BJ (cell line): ENCODE data around the gene FNIP1. TPM values are rescaled to one million over a fixed set of nuclear protein-coding genes. Genes with fewer than 3 reads are reported as not detected.
"Not testable (repeated sequence)": the region's sequence is repeated elsewhere in the genome, so short reads cannot be mapped to it uniquely, and the experiment has no call there.

Experiments
- CTCF ChIA-PET: fragments of 350-600 bp; formaldehyde crosslinking; extraction: SDS; loops from one replicate; lab custom pipeline; 2021; ENCODE audit warnings: antibody characterized with exemption, inconsistent platforms; lab: Yijun Ruan, JAX
- POLR2A ChIA-PET: fragments of 300-600 bp; sonication (Branson Sonifier 250); formaldehyde crosslinking; extraction: SDS; loops from one replicate; lab custom pipeline; 2021; ENCODE audit warnings: antibody characterized with exemption; lab: Charles Lee
- DNase-seq: peaks from one replicate; pipeline ENCODE4 v3.0.0-alpha.2; 2011; ENCODE audit warnings: low read depth
- H3K27me3 ChIP-seq: 2 replicates; pipeline ENCODE4 v1.6.0; 2011; ENCODE audit warnings: low read length; ENCODE audit not compliant: control insufficient read depth, insufficient read depth
- H3K36me3 ChIP-seq: 2 replicates; pipeline ENCODE4 v1.5.1; 2011; ENCODE audit warnings: low read length; ENCODE audit not compliant: control insufficient read depth, insufficient read depth
- H3K4me3 ChIP-seq: 2 replicates; pipeline ENCODE4 v1.5.1; 2011; ENCODE audit warnings: low read depth, mild to moderate bottlenecking, control low read depth, low read length
- CTCF ChIP-seq: IDR thresholded peaks from 2 replicates; pipeline ENCODE4 v1.5.1; 2011; ENCODE audit warnings: low read depth, mild to moderate bottlenecking, control low read depth, inconsistent platforms, low read length, moderate library complexity; ENCODE audit not compliant: insufficient read depth
- polyA plus RNA-seq: library from polyadenylated mRNA; depleted of rRNA; stranded (reverse); fragments of >200 nt; gene quantifications from 2 replicates; pipeline ENCODE4 v1.2.3, GENCODE V29; 2011

Gene FNIP1
- polyA plus RNA-seq, 1 experiment: 5.3 TPM

- Histone ChIP-seq H3K36me3 (peaks cover 2% of the 10 kb centered on the region; the same call in 1 of the 2 replicates), H3K4me3 (no peak overlapping the region), H3K27me3 (no peaks in the 10 kb centered on the region)
- no peak for TF ChIP-seq CTCF
- no peak for DNase-seq
- ChIA-PET POLR2A (no interaction called here), CTCF (no interaction called here)
These were observed 50.4 kb downstream of the FNIP1 start for GRCh38 chr5:131746423-131746822.

DNA sequence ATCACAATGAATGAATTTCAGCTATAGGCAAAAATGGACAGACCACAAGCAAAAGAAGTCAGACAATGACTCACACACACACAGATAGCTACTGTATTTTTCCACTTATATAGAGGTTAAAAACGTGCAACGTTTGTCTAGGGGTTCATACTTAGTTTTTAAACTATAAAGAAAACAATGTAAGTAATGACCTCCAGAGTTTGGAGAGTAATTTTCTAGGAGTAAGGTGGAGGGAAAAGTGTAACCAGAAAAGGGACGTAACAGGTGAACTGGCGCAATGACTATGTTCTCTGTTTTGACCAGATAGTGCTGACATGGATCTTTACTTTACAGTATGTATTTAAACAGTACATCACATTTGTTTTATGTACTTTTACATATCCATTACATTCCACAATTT lies 51.1 kb downstream of the FNIP1 start:
- no peak overlapping the region for H3K4me3 ChIP-seq
- POLR2A ChIA-PET: no interaction called here
- no peak for DNase-seq
- H3K27me3 ChIP-seq: no peaks in the 10 kb centered on the region
- no peak for TF ChIP-seq CTCF
- CTCF ChIA-PET: no interaction called here
- peaks cover 2% of the 10 kb centered on the region; the same call in 1 of the 2 replicates for H3K36me3 ChIP-seq

DNA sequence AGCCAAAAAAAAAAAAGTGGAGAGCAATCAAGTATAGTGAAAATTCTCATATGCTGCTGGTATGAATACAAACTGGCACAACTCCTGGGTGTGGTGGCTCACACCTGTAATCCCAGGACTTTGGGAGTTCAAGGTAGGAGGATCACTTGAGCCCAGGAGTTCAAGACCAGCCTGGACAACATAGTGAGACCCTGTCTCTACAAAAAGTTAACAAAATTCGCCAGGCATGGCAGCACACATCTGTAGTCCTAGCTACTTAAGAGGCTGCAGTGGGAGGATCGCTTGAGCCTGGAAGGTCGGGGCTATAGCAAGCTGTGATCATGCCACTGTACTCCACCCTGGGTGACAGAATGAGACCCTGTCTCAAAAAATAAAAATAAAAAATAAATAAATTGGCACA lies 51.7 kb downstream of the FNIP1 start:
- ChIA-PET CTCF (no interaction called here), POLR2A (no interaction called here)
- DNase-seq: no peak
- TF ChIP-seq CTCF: no peak
- Histone ChIP-seq H3K27me3 (no peaks in the 10 kb centered on the region), H3K36me3 (peaks cover 2% of the 10 kb centered on the region; the same call in 1 of the 2 replicates), H3K4me3 (no peak overlapping the region)

GRCh38 chr5:131740477-131740876 lies 56.3 kb downstream of the FNIP1 start:
- Histone ChIP-seq H3K36me3 (peaks cover 2% of the 10 kb centered on the region), H3K4me3 (no peak overlapping the region), H3K27me3 (no peaks in the 10 kb centered on the region)
- no peak for DNase-seq
- no peak for TF ChIP-seq CTCF
- ChIA-PET POLR2A (no interaction called here), CTCF (no interaction called here)

GRCh38 chr5:131735393-131735792 lies 61.4 kb downstream of the FNIP1 start:
- H3K36me3 ChIP-seq: no peaks in the 10 kb centered on the region; the same call in 1 of the 2 replicates
- no peak for DNase-seq
- TF ChIP-seq CTCF: no peak
- ChIA-PET POLR2A (no interaction called here), CTCF (no interaction called here)
- H3K4me3 ChIP-seq: no peak overlapping the region
- no peaks in the 10 kb centered on the region for H3K27me3 ChIP-seq

DNA sequence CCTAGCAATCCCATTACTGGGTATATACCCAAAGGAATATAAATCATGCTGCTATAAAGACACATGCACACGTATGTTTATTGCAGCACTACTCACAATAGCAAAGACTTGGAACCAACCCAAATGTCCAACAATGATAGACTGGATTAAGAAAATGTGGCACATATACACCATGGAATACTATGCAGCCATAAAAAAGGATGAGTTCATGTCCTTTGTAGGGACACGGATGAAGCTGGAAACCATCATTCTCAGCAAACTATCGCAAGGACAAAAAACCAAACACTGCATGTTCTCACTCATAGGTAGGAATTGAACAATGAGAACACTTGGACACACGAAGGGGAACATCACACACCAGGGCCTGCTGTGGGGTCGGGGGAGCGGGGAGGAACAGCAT lies 61.9 kb downstream of the FNIP1 start:
- H3K36me3 ChIP-seq, CTCF ChIA-PET, H3K27me3 ChIP-seq, POLR2A ChIA-PET, DNase-seq, H3K4me3 ChIP-seq: not testable (repeated sequence)

- CTCF ChIA-PET: interaction anchor here (1.9 kb wide), 1 partner anchor 14 kb away, joined by 5 read pairs; no protein-coding TSS in a partner anchor
- POLR2A ChIA-PET, H3K4me3 ChIP-seq, H3K27me3 ChIP-seq, DNase-seq, H3K36me3 ChIP-seq: not testable (repeated sequence)
These were observed 67.5 kb downstream of the FNIP1 start for GRCh38 chr5:131729292-131729691.

DNA sequence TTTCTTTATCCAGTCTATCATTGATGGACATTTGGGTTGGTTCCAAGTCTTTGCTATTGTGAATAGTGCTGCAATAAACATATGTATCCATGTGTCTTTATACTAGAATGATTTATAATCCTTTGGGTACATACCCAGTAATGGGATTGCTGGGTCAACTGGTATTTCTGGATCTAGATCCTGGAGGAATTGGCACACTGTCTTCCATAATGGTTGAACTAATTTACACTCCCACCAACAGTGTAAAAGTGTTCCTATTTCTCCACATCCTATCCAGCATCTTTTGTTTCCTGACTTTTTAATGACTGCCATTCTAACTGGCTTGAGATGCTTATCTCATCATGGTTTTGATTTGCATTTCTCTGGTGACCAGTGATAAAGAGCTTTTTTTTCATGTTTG lies 72.7 kb downstream of the FNIP1 start:
- DNase-seq, H3K4me3 ChIP-seq, H3K36me3 ChIP-seq, POLR2A ChIA-PET, H3K27me3 ChIP-seq, CTCF ChIA-PET: not testable (repeated sequence)
